Left lung (tissue), 10 donors: ENCODE data around the gene ACOT6. TPM values are rescaled to one million over a fixed set of nuclear protein-coding genes. Genes with fewer than 3 reads are reported as not detected.

Experiments used
- ATAC-seq: fragments of 200-7000 bp; cut with Tn5 transposase; one replicate; pipeline ENCODE4 v1.9.1; 2020; ENCODE audit warnings: moderate library complexity
- DNase-seq, 4 donors: peaks; one replicate each; pipeline ENCODE4 v3.0.0-alpha.2; 2013 to 2020
- H3K27ac ChIP-seq, 2 donors: fragments of 200-600 bp; sonication (generic) in 1 of 2; one replicate each; pipeline versions ENCODE4 v1.5.0 to v1.8.0; 2020 to 2021
- H3K27me3 ChIP-seq, 2 donors: fragments of 200-600 bp; sonication (generic) in 1 of 2; one replicate each; pipeline versions ENCODE4 v1.5.0 to v1.8.0; 2020 to 2021
- H3K36me3 ChIP-seq, 2 donors: fragments of 200-600 bp; sonication (generic) in 1 of 2; one replicate each; pipeline versions ENCODE4 v1.5.0 to v1.8.0; 2020 to 2021
- H3K4me1 ChIP-seq, 2 donors: fragments of 200-600 bp; one replicate each; pipeline ENCODE4 v1.8.0; 2021
- H3K4me3 ChIP-seq, 2 donors: fragments of 200-600 bp; sonication (generic) in 1 of 2; one replicate each; pipeline versions ENCODE4 v1.5.0 to v1.8.0; 2020 to 2021; ENCODE audit warnings: mild to moderate bottlenecking in 1 of 2
- H3K9me3 ChIP-seq, 2 donors: fragments of 200-600 bp; sonication (generic) in 1 of 2; one replicate each; pipeline versions ENCODE4 v1.5.0 to v1.8.0; 2020 to 2021
- CTCF ChIP-seq, 2 donors: fragments of 200-600 bp; sonication (generic) in 1 of 2; IDR thresholded peaks; one replicate each; pipeline versions ENCODE4 v1.5.0 to v1.8.0; 2021; ENCODE audit warnings: antibody characterized with exemption in 2 of 2
- intact Hi-C, 2 donors: fragments of 100-400 bp; cut with DNase I; formaldehyde crosslinking; loops; one replicate each; pipeline versions ENCODE4 v1.11.2 to v1.14.2; 2022
- polyA plus RNA-seq, 6 donors: library from polyadenylated mRNA; unstranded; fragments of 120-200 nt; gene quantifications; one replicate each; pipeline ENCODE4 v1.2.1, GENCODE V29; 2013; ENCODE audit not compliant: insufficient read length in 6 of 6
- total RNA-seq, 2 donors: library from RNA; stranded (reverse); fragmentation: NEBNext Ultra II Directional; extraction: Animal tissue kit (Norgen Biotek cat#: 25700); gene quantifications; one replicate each; pipeline ENCODE4 v1.2.1, GENCODE V29; 2021
- donor health status: DM: no; HTN: yes; CAD: no.
- donor health status: DM: no; HTN: no; CAD: no.

The ACOT6 gene
- total and polyA plus RNA-seq, 8 donors = not detected

DNA sequence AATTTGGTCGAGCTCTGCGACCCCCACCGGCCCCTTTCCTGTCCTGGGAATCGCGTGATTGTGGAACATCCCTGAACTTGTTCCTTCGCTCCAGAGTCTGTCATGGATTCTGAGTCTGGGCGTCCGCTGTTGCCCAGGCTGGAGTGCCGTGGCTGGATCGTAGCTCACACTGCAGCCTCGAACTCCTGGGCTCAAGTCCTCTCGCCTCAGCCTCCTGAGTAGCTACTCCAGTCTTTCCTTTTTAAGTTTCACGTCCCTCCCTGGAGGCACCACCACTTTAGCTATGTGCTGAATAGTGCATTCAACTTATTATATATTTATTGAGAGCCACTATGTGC is 698 bp downstream of the ACOT6 start:
- Histone ChIP-seq H3K9me3 (no peaks in the 10 kb centered on the region), H3K27ac (peak overlapping the region in 1 of 2 donors; percentile 81), H3K4me1 (peaks cover 0 to 9% of the 10 kb centered on the region in 2 donors), H3K27me3 (peaks cover 0 to 22% of the 10 kb centered on the region in 2 donors), H3K4me3 (peak overlapping the region; percentile 59 to 62), H3K36me3 (no peaks in the 10 kb centered on the region)
- ATAC-seq (peak; percentile 34), DNase-seq (no peak)
- TF ChIP-seq CTCF (IDR thresholded peaks at IDR 0.05) = no peak
- intact Hi-C loops = no loop called here

DNA sequence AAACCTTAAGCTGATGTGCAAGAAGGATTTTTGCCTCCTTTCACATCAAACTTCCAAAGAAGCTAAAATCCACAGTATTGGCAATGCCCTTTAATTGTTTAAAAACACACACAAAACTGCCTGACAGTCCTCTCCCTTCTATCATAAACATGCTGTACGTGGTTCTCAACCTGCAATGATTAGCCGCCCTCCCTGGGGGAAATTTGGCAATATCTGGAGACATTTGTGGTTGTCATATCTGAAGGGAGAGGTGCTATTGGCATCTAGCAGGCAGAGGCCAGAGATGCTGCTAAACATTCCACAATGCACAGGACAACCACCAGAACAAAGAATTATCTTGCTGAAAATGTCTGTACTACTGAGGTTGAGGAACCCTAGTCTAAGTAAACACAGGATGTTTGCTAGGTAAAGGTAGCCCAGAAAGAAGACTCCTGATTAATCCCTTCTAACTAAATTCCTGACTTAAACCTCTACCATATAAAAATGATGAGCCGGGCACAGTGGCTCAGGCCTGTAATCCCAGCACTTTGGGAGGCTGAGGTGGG is 1.2 kb downstream of the ACOT6 start:
- no peaks in the 10 kb centered on the region for H3K9me3 ChIP-seq
- peaks cover 0 to 22% of the 10 kb centered on the region in 2 donors for H3K27me3 ChIP-seq
- TF ChIP-seq CTCF (IDR thresholded peaks at IDR 0.05) = no peak
- H3K4me3 ChIP-seq = no peak overlapping the region
- H3K27ac ChIP-seq = no peak overlapping the region
- H3K4me1 ChIP-seq = peaks cover 0 to 9% of the 10 kb centered on the region in 2 donors
- ATAC-seq = no peak
- intact Hi-C loops = no loop called here
- no peak for DNase-seq
- H3K36me3 ChIP-seq = no peaks in the 10 kb centered on the region

- H3K27ac ChIP-seq = no peak overlapping the region
- no peak for DNase-seq
Observed at GRCh38 chr14:73616831-73617230, 4.5 kb downstream of the ACOT6 start.

GRCh38 chr14:73619524-73619923 is 7.2 kb downstream of the ACOT6 start:
- intact Hi-C loops = no loop called here
- H3K27ac ChIP-seq = no peak overlapping the region
- DNase-seq = no peak

More at GRCh38 chr14:73616831-73617230, 4.5 kb downstream of the ACOT6 start:
- no peak overlapping the region for H3K4me3 ChIP-seq
- intact Hi-C loops = no loop called here
- TF ChIP-seq CTCF (IDR thresholded peaks at IDR 0.05) = no peak
- H3K27me3 ChIP-seq = peaks cover 0 to 19% of the 10 kb centered on the region in 2 donors
- ATAC-seq = no peak
- no peaks in the 10 kb centered on the region for H3K9me3 ChIP-seq
- no peaks in the 10 kb centered on the region for H3K36me3 ChIP-seq
- peaks cover 0 to 8% of the 10 kb centered on the region in 2 donors for H3K4me1 ChIP-seq

DNA sequence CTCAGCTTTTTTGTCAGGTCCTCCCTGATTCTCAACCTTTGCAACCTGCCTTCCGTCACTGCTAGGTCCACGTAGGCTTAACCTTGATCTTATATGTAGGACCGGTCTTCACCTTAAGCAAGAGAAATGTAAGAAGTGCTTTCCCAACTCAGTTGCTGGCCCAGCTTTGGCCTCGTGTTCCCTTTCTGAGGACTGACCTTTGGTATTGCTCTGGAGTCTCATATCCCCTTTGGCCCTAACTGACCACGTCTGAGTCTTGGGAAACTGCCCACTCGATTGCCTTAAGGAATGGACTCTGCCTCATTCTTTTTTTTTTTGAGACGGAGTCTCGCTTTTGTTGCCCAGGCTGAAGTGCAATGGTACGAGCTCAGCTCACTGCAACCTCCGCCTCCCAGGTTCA is 8.0 kb downstream of the ACOT6 start:
- no peak for TF ChIP-seq CTCF (IDR thresholded peaks at IDR 0.05)
- ATAC-seq (no peak), DNase-seq (no peak)
- Histone ChIP-seq H3K27me3 (no peaks in the 10 kb centered on the region), H3K4me1 (no peaks in the 10 kb centered on the region), H3K27ac (no peak overlapping the region), H3K4me3 (no peak overlapping the region), H3K36me3 (no peaks in the 10 kb centered on the region), H3K9me3 (no peaks in the 10 kb centered on the region)
- intact Hi-C loops = no loop called here

More at GRCh38 chr14:73619524-73619923, 7.2 kb downstream of the ACOT6 start:
- no peaks in the 10 kb centered on the region for H3K27me3 ChIP-seq
- ATAC-seq = no peak
- no peak overlapping the region for H3K4me3 ChIP-seq
- no peaks in the 10 kb centered on the region for H3K36me3 ChIP-seq
- TF ChIP-seq CTCF (IDR thresholded peaks at IDR 0.05) = no peak
- H3K4me1 ChIP-seq = no peaks in the 10 kb centered on the region
- no peaks in the 10 kb centered on the region for H3K9me3 ChIP-seq
